ENCODE results near the gene VSTM2B. TPM values are rescaled to one million over a fixed set of nuclear protein-coding genes. Genes with fewer than 3 reads are reported as not detected.

The VSTM2B gene
- total RNA-seq (2021) (not detected in 2 replicates), Bru-seq, nascent RNA (not detected), BruChase-seq, experiment 1, labeled RNA remaining after a 2-hour chase (not detected), BruChase-seq, experiment 2, labeled RNA remaining after a 6-hour chase (not detected)
- long read RNA-seq: 0 reads

- no peaks in the 10 kb centered on the region for H3K79me2 ChIP-seq (ENCODE audit: low read depth)
- H3K4me2 ChIP-seq: no peak within 1 kb of the TSS
- no peak within 1 kb of the TSS for H3K4me3 ChIP-seq
- H3K4me1 ChIP-seq (replicated peaks; ENCODE audit: insufficient read depth): no peaks in the 10 kb centered on the region
- no peaks in the 10 kb centered on the region for H3K36me3 ChIP-seq (ENCODE audit: low read depth)
- no peak for TF ChIP-seq EZH2 (IDR thresholded peaks at IDR 0.05; ENCODE audit: low read depth)
- no peak for TF ChIP-seq CTCF (conservative IDR thresholded peaks at IDR 0.05)
- no peak within 1 kb of the TSS for H2AFZ ChIP-seq
- no peak within 1 kb of the TSS for H3K27ac ChIP-seq
- H3K27me3 ChIP-seq (ENCODE audit: insufficient read depth, low read depth): peaks cover 24% of the 10 kb centered on the region
- no peaks in the 10 kb centered on the region for H3K9me2 ChIP-seq (ENCODE audit: insufficient read depth)
- ChIA-PET POLR2A (ENCODE audit: unreplicated experiment) (no interaction called here), CTCF (no interaction called here)
- intact Hi-C loops (cut with micrococcal nuclease; ENCODE audit: unreplicated experiment): no loop called here
- BruUV-seq (replicated peaks): no TSS peak
- H3F3A ChIP-seq (ENCODE audit: insufficient read depth, low read depth): no peaks in the 10 kb centered on the region
- DNase-seq: no peak
- H4K20me1 ChIP-seq (ENCODE audit: insufficient read depth): no peaks in the 10 kb centered on the region
- no peaks in the 10 kb centered on the region for H3K9me3 ChIP-seq (ENCODE audit: insufficient read depth, low read depth)
Observed at GRCh38 chr19:29525901-29526729, at the start of gene VSTM2B. VSTM2B (plus strand) TSS chr19:29525994; CDS start chr19:29526584, 590 bp downstream.

GRCh38 chr19:29476528-29476927, 49.3 kb upstream of the VSTM2B start:
- intact Hi-C loops (cut with micrococcal nuclease; ENCODE audit: unreplicated experiment): no loop called here
- POLR2A ChIA-PET (ENCODE audit: unreplicated experiment): no interaction called here
- H3K4me1 ChIP-seq (replicated peaks; ENCODE audit: insufficient read depth): no peaks in the 10 kb centered on the region
- H3K79me2 ChIP-seq (ENCODE audit: low read depth): no peaks in the 10 kb centered on the region
- no TSS peak for BruUV-seq (replicated peaks)
- H3K4me2 ChIP-seq: no peak overlapping the region
- no peak overlapping the region for H3K27ac ChIP-seq
- H3K4me3 ChIP-seq: no peak overlapping the region
- H3K36me3 ChIP-seq (ENCODE audit: low read depth): no peaks in the 10 kb centered on the region
- no peak for DNase-seq
- no peaks in the 10 kb centered on the region for H4K20me1 ChIP-seq (ENCODE audit: insufficient read depth)
- no peaks in the 10 kb centered on the region for H3K9me3 ChIP-seq (ENCODE audit: insufficient read depth, low read depth)
- no peaks in the 10 kb centered on the region for H3F3A ChIP-seq (ENCODE audit: insufficient read depth, low read depth)
- H2AFZ ChIP-seq: no peak overlapping the region
- no peaks in the 10 kb centered on the region for H3K9me2 ChIP-seq (ENCODE audit: insufficient read depth)
- CTCF ChIA-PET: no interaction called here
- TF ChIP-seq EZH2 (IDR thresholded peaks at IDR 0.05; ENCODE audit: low read depth): no peak
- no peak for TF ChIP-seq CTCF (conservative IDR thresholded peaks at IDR 0.05)
- H3K27me3 ChIP-seq (ENCODE audit: insufficient read depth, low read depth): peaks cover 80% of the 10 kb centered on the region

GRCh38 chr19:29477831-29478577, 47.8 kb upstream of the VSTM2B start:
- Histone ChIP-seq H3K4me3 (no peak overlapping the region), H4K20me1 (ENCODE audit: insufficient read depth) (no peaks in the 10 kb centered on the region), H3K9me2 (ENCODE audit: insufficient read depth) (no peaks in the 10 kb centered on the region), H3K9me3 (ENCODE audit: insufficient read depth, low read depth) (no peaks in the 10 kb centered on the region), H3K27ac (no peak overlapping the region), H3F3A (ENCODE audit: insufficient read depth, low read depth) (no peaks in the 10 kb centered on the region), H3K27me3 (ENCODE audit: insufficient read depth, low read depth) (peaks cover 90% of the 10 kb centered on the region), H3K36me3 (ENCODE audit: low read depth) (no peaks in the 10 kb centered on the region), H2AFZ (no peak overlapping the region), H3K79me2 (ENCODE audit: low read depth) (no peaks in the 10 kb centered on the region), H3K4me2 (no peak overlapping the region), H3K4me1 (replicated peaks; ENCODE audit: insufficient read depth) (no peaks in the 10 kb centered on the region)
- TF ChIP-seq EZH2 (IDR thresholded peaks at IDR 0.05; ENCODE audit: low read depth) (no peak), CTCF (conservative IDR thresholded peaks at IDR 0.05) (no peak)
- no TSS peak for BruUV-seq (replicated peaks)
- ChIA-PET POLR2A (ENCODE audit: unreplicated experiment) (no interaction called here), CTCF (interaction anchor here (0.6 kb wide), 1 partner anchor 930 kb away, joined by 3 read pairs; no protein-coding TSS in a partner anchor)
- no peak for DNase-seq
- intact Hi-C loops (cut with micrococcal nuclease; ENCODE audit: unreplicated experiment): no loop called here
